ENCODE data around the gene KPNA3.

Gene KPNA3

GRCh38 chr13:49786401-49787008, 6.0 kb downstream of the KPNA3 start:
- ATAC-seq = no peak
- TF ChIP-seq ZFP30 (CRISPR knock-in tag; IDR thresholded peaks at IDR 0.05) (no peak), PPARA (CRISPR knock-in tag; IDR thresholded peaks at IDR 0.05; ENCODE audit: borderline replicate concordance) (no peak), CREB5 (CRISPR knock-in tag; IDR thresholded peaks at IDR 0.05; ENCODE audit: low read depth) (no peak), OSR1 (CRISPR knock-in tag; IDR thresholded peaks at IDR 0.05) (no peak), ZNF565 (CRISPR knock-in tag; conservative IDR thresholded peaks at IDR 0.05; ENCODE audit: low read depth) (no peak), SNAI2 (CRISPR knock-in tag; IDR thresholded peaks at IDR 0.05) (no peak), ZNF70 (CRISPR knock-in tag; IDR thresholded peaks at IDR 0.05) (no peak), BACH2 (CRISPR knock-in tag; IDR thresholded peaks at IDR 0.05; ENCODE audit: borderline replicate concordance) (no peak), PATZ1 (CRISPR knock-in tag; IDR thresholded peaks at IDR 0.05; ENCODE audit: borderline replicate concordance) (no peak)

GRCh38 chr13:49784886-49785570, 7.5 kb downstream of the KPNA3 start:
- no peak for TF ChIP-seq TCF4 (CRISPR knock-in tag; IDR thresholded peaks at IDR 0.05; ENCODE audit: borderline replicate concordance)
- no peak for TF ChIP-seq BACH2 (CRISPR knock-in tag; IDR thresholded peaks at IDR 0.05; ENCODE audit: borderline replicate concordance)
- no peak for TF ChIP-seq ZNF8 (CRISPR knock-in tag; IDR thresholded peaks at IDR 0.05)
- TF ChIP-seq TSHZ2 (CRISPR knock-in tag; IDR thresholded peaks at IDR 0.05) = no peak
- TF ChIP-seq OSR1 (CRISPR knock-in tag; IDR thresholded peaks at IDR 0.05) = no peak
- no peak for ATAC-seq

GRCh38 chr13:49783865-49784264, 8.6 kb downstream of the KPNA3 start:
- TF ChIP-seq ZNF8 (CRISPR knock-in tag; IDR thresholded peaks at IDR 0.05) = no peak
- TF ChIP-seq POU6F1 (CRISPR knock-in tag; IDR thresholded peaks at IDR 0.05; ENCODE audit: borderline replicate concordance, low read depth) = no peak
- TF ChIP-seq OSR1 (CRISPR knock-in tag; IDR thresholded peaks at IDR 0.05) = no peak
- TF ChIP-seq TSHZ2 (CRISPR knock-in tag; IDR thresholded peaks at IDR 0.05) = no peak
- TF ChIP-seq ESRRG (CRISPR knock-in tag; IDR thresholded peaks at IDR 0.05) = no peak
- TF ChIP-seq TCF4 (CRISPR knock-in tag; IDR thresholded peaks at IDR 0.05; ENCODE audit: borderline replicate concordance) = no peak
- no peak for TF ChIP-seq PPARA (CRISPR knock-in tag; IDR thresholded peaks at IDR 0.05; ENCODE audit: borderline replicate concordance)
- no peak for TF ChIP-seq ZFP30 (CRISPR knock-in tag; IDR thresholded peaks at IDR 0.05)
- no peak for TF ChIP-seq ZNF70 (CRISPR knock-in tag; IDR thresholded peaks at IDR 0.05)
- TF ChIP-seq TOX (CRISPR knock-in tag; IDR thresholded peaks at IDR 0.05; ENCODE audit: borderline replicate concordance) = no peak
- TF ChIP-seq GLIS3 (CRISPR knock-in tag; IDR thresholded peaks at IDR 0.05) = no peak
- TF ChIP-seq ZFP3 (CRISPR knock-in tag; IDR thresholded peaks at IDR 0.05) = no peak
- TF ChIP-seq RARB (CRISPR knock-in tag; IDR thresholded peaks at IDR 0.05) = no peak
- TF ChIP-seq ZNF565 (CRISPR knock-in tag; conservative IDR thresholded peaks at IDR 0.05; ENCODE audit: low read depth) = no peak
- ATAC-seq = no peak

Data from SK-N-SH treated with all-trans-retinoic acid at 6 μM for 48 hours (cell line).